Epithelial cell of proximal tubule (primary cell): ENCODE data around the gene GPR84. TPM values are rescaled to one million over a fixed set of nuclear protein-coding genes. Genes with fewer than 3 reads are reported as not detected.

ENCODE experiments used
- total RNA-seq: library from RNA; depleted of rRNA; stranded (reverse); fragments of >200 nt; gene quantifications from 2 replicates; pipeline ENCODE4 v1.2.3, GENCODE V29; 2015

GPR84 gene
- total RNA-seq, 1 donor from 2014 or later: not detected

Other genes starting within 250 kb of the GPR84 start
- 44.6 and 48.0 TPM in 2 replicates for gene SMUG1, start 175.5 kb downstream of the GPR84 start, total RNA-seq
- 61.5 and 67.3 TPM in 2 replicates for gene CBX5, start 84.4 kb downstream of the GPR84 start, total RNA-seq
- 941 and 1,064 TPM in 2 replicates for gene HNRNPA1, start 83.8 kb downstream of the GPR84 start, total RNA-seq
- not detected in 2 replicates for gene NFE2, start 63.5 kb downstream of the GPR84 start, total RNA-seq
- gene COPZ1, start 39.4 kb downstream of the GPR84 start, total RNA-seq: 107 and 144 TPM in 2 replicates
- 3.9 and 4.3 TPM in 2 replicates for gene ZNF385A, start 20.2 kb upstream of the GPR84 start, total RNA-seq
- gene ITGA5, start 54.8 kb upstream of the GPR84 start, total RNA-seq: 84.4 and 116 TPM in 2 replicates
- not detected in 2 replicates for gene GTSF1, start 109.1 kb upstream of the GPR84 start, total RNA-seq
- not detected in 2 replicates for gene NCKAP1L, start 133.3 kb upstream of the GPR84 start, total RNA-seq
- 0.14 and 0.63 TPM in 2 replicates for gene PDE1B, start 185.1 kb upstream of the GPR84 start, total RNA-seq
- 0.87 and 11.1 TPM in 2 replicates for gene PPP1R1A, start 224.2 kb upstream of the GPR84 start, total RNA-seq